RWPE1 (cell line): Measurements from ENCODE around the gene FMOD.

ENCODE experiments used
- CTCF ChIA-PET: fragments of 350-600 bp; sonication (Branson Sonifier 250); formaldehyde crosslinking; extraction: SDS; loops from one replicate; lab custom pipeline; 2021; lab: Yijun Ruan, JAX
- POLR2A ChIA-PET: fragments of 400-600 bp; formaldehyde crosslinking; extraction: SDS; loops from one replicate; lab custom pipeline; 2020; ENCODE audit warnings: antibody characterized with exemption; ENCODE audit not compliant: low non-redundant PET; lab: Yijun Ruan, JAX
- DNase-seq: peaks from one replicate; pipeline ENCODE4 v3.0.0; 2012; ENCODE audit warnings: low spot score
- H3K27ac ChIP-seq: fragments of 450-650 bp; 2 replicates; pipeline ENCODE4 v1.5.1; 2017
- CTCF ChIP-seq: fragments of 450-650 bp; conservative IDR thresholded peaks from 2 replicates; pipeline ENCODE4 v1.5.1; 2017; ENCODE audit warnings: low read depth, mild to moderate bottlenecking

Gene FMOD

GRCh38 chr1:203343956-203344754, 6.8 kb downstream of the FMOD start:
- TF ChIP-seq CTCF, result no peak
- no peak for DNase-seq
- POLR2A ChIA-PET, result interaction anchor here (0.6 kb wide), 1 partner anchor 1183 kb away, joined by 6 read pairs; no protein-coding TSS in a partner anchor
- no peak overlapping the region for H3K27ac ChIP-seq
- CTCF ChIA-PET, result interaction anchor here (0.5 to 15.9 kb wide), 9 partner anchors 10 to 272 kb away, joined by 3 to 291 read pairs (median 3); no protein-coding TSS in a partner anchor

- DNase-seq, result peak; percentile 85
- H3K27ac ChIP-seq, result no peak overlapping the region
- peak; percentile 79 for TF ChIP-seq CTCF
- ChIA-PET CTCF (interaction anchor here (0.5 to 15.9 kb wide), 50 partner anchors 11 to 1108 kb away, joined by 3 to 291 read pairs (median 4); partner anchors contain the start of genes BTG2, OPTC and PRELP), POLR2A (interaction anchor here (0.7 kb wide), 1 partner anchor 19 kb away, joined by 3 read pairs; no protein-coding TSS in a partner anchor)
These were observed 8.6 kb downstream of the FMOD start for GRCh38 chr1:203342192-203342940.

- TF ChIP-seq CTCF, result peak; percentile 92
- ChIA-PET CTCF (interaction anchor here (0.6 to 15.9 kb wide), 37 partner anchors 8 to 437 kb away, joined by 3 to 291 read pairs (median 4); no protein-coding TSS in a partner anchor), POLR2A (no interaction called here)
- no peak overlapping the region for H3K27ac ChIP-seq
- DNase-seq, result peak; percentile 97
These were observed 10.7 kb downstream of the FMOD start for GRCh38 chr1:203340112-203340790.

GRCh38 chr1:203338335-203339036, 12.4 kb downstream of the FMOD start:
- H3K27ac ChIP-seq, result no peak overlapping the region
- peak; percentile 82 for DNase-seq
- peak; percentile 92 for TF ChIP-seq CTCF
- POLR2A ChIA-PET, result no interaction called here
- CTCF ChIA-PET, result interaction anchor here (0.5 to 15.9 kb wide), 18 partner anchors 11 to 479 kb away, joined by 3 to 291 read pairs (median 4); partner anchors contain the start of gene OPTC

- no peak for TF ChIP-seq CTCF
- ChIA-PET POLR2A (no interaction called here), CTCF (interaction anchor here (0.6 to 15.9 kb wide), 9 partner anchors 9 to 368 kb away, joined by 3 to 291 read pairs (median 4); no protein-coding TSS in a partner anchor)
- no peak for DNase-seq
- H3K27ac ChIP-seq, result no peak overlapping the region
These were observed 14.8 kb downstream of the FMOD start for GRCh38 chr1:203336097-203336496.
